HepG2 (cell line): ENCODE measurements around the gene CAVIN1. TPM values are rescaled to one million over a fixed set of nuclear protein-coding genes. Genes with fewer than 3 reads are reported as not detected.

Source experiments
- CENPX ChIP-seq: sonication (generic); formaldehyde crosslinking; IDR thresholded peaks from 2 replicates; pipeline ENCODE4 v1.9.0; 2021; ENCODE audit warnings: mild to moderate bottlenecking, missing genetic modification reagents, moderate library complexity
- FOXA3 ChIP-seq: IDR thresholded peaks from 2 replicates; pipeline ENCODE4 v1.6.1; 2016; ENCODE audit warnings: missing genetic modification reagents, missing compliant biosample characterization
- GATAD1 ChIP-seq: IDR thresholded peaks from 2 replicates; pipeline ENCODE4 v1.6.1; 2016; ENCODE audit warnings: missing genetic modification reagents, missing compliant biosample characterization
- HMGA1 ChIP-seq: sonication (generic); formaldehyde crosslinking; conservative IDR thresholded peaks from 2 replicates; pipeline ENCODE4 v1.4.0; 2020; ENCODE audit warnings: missing genetic modification reagents
- KLF16 ChIP-seq, 2 experiments: sonication (generic) in 1 of 2; formaldehyde crosslinking in 1 of 2; IDR thresholded peaks; 2 replicates each; pipeline versions ENCODE4 v1.6.1 to v1.8.0; 2016 to 2023; ENCODE audit warnings: missing genetic modification reagents in 2 of 2, missing compliant biosample characterization in 1 of 2
- MTF2 ChIP-seq: sonication (generic); formaldehyde crosslinking; IDR thresholded peaks from 2 replicates; pipeline ENCODE4 v1.5.0; 2020; ENCODE audit warnings: missing genetic modification reagents, borderline replicate concordance
- MYC ChIP-seq: sonication (generic); formaldehyde crosslinking; IDR thresholded peaks from 2 replicates; pipeline ENCODE4 v1.9.0; 2021; ENCODE audit warnings: missing genetic modification reagents, borderline replicate concordance
- ZBTB1 ChIP-seq: sonication (generic); formaldehyde crosslinking; IDR thresholded peaks from 2 replicates; pipeline ENCODE4 v1.4.0; 2020; ENCODE audit warnings: missing genetic modification reagents, borderline replicate concordance
- ZNF101 ChIP-seq: sonication (generic); formaldehyde crosslinking; IDR thresholded peaks from 2 replicates; pipeline ENCODE4 v1.4.0; 2020; ENCODE audit warnings: mild to moderate bottlenecking, low read depth, missing genetic modification reagents, borderline replicate concordance
- ZNF350 ChIP-seq: sonication (generic); formaldehyde crosslinking; IDR thresholded peaks from 2 replicates; pipeline ENCODE4 v1.4.0; 2020; ENCODE audit warnings: mild to moderate bottlenecking, low read depth, missing genetic modification reagents, borderline replicate concordance
- ZNF44 ChIP-seq: sonication (generic); formaldehyde crosslinking; IDR thresholded peaks from 2 replicates; pipeline ENCODE4 v1.5.1; 2020; ENCODE audit warnings: mild to moderate bottlenecking, missing genetic modification reagents
- ZNF749 ChIP-seq: sonication (generic); formaldehyde crosslinking; IDR thresholded peaks from 2 replicates; pipeline ENCODE4 v1.8.0; 2022; ENCODE audit warnings: mild to moderate bottlenecking, missing genetic modification reagents, moderate library complexity, borderline replicate concordance
- ZNF75D ChIP-seq: sonication (generic); formaldehyde crosslinking; IDR thresholded peaks from 2 replicates; pipeline ENCODE4 v1.8.1; 2023; ENCODE audit warnings: missing genetic modification reagents, mild to moderate bottlenecking, borderline replicate concordance
- ZNF775 ChIP-seq: sonication (generic); formaldehyde crosslinking; IDR thresholded peaks from 2 replicates; pipeline ENCODE4 v1.4.0; 2020; ENCODE audit warnings: missing genetic modification reagents, mild to moderate bottlenecking, moderate library complexity, borderline replicate concordance
- polyA plus RNA-seq, 8 experiments: library from polyadenylated mRNA; depleted of rRNA in 3 of 8; stranded (reverse) in 7 of 8; unstranded in 1 of 8; fragments of >200 nt; fragmentation: Illumina TruSeq in 4 of 8; extraction: Trizol in 4 of 8; gene quantifications; 2 replicates each; pipeline versions ENCODE4 v1.2.1 to v1.2.3, GENCODE V29; 2011 to 2016; ENCODE audit warnings: low read depth in 4 of 8, missing spikeins in 1 of 8, mixed read lengths in 1 of 8; ENCODE audit not compliant: insufficient read depth in 1 of 8
- total RNA-seq, 5 experiments: library from RNA; depleted of rRNA; stranded (reverse); fragments of >200 nt; fragmentation: Illumina TruSeq; extraction: Trizol; gene quantifications; 2 replicates each; pipeline ENCODE4 v1.2.3, GENCODE V29; 2016; ENCODE audit warnings: low read depth in 1 of 5
- TF ChIP-seq, protein P1 (sequence below): sonication (generic); formaldehyde crosslinking; IDR thresholded peaks from 2 replicates; pipeline ENCODE4 v1.5.0; 2020; ENCODE audit warnings: mild to moderate bottlenecking, missing genetic modification reagents, moderate library complexity
- TF ChIP-seq, protein P2 (sequence below): IDR thresholded peaks from 2 replicates; pipeline ENCODE4 v1.6.1; 2016
- TF ChIP-seq, protein P3 (sequence below): sonication (generic); formaldehyde crosslinking; IDR thresholded peaks from 2 replicates; pipeline ENCODE4 v1.5.0; 2020; ENCODE audit warnings: missing genetic modification reagents

The CAVIN1 gene
- total and polyA plus RNA-seq, 2 of the 13 experiments (the other 11 are each of a cell fraction or from before 2014, with no cell fraction given) = 15.9 to 25.5 TPM

DNA sequence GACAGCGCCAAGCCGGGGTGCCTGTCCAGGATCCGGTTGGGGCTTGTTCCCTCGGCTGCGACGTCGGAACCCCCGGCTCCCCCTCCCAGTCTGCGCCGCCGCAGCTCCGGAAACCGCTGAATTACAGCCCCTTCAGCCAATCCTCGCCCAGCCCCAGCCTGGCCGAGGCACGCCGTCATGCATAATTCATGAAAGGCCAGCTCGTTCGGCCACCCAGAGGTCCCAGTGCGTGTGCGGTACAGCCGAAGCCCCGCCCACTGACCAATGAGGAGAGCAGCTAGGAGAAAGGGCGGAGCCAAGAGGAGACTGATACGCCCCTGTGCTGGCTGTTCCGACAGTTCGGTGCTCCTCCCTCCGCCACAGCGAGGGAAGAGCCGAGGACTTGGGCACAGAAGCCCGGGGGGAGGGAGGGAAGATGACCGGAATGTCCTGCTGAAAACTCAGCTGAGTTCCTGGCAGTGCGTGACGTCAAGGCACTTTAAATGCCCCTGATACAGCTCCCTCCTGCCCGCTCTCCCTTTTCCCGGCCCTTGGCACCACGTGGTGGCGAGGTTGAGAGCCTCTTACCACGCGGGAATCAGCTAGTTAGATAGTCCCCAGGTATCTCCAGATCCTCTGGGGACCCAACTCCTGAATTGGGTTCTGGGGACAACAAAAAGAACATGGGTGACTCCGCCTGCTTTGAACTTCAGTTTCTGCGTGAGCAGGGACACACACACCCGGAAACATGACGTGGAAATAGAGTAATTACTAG is 34.5 kb downstream of the CAVIN1 start, which contains the start of gene STAT3 (continued):
- TF ChIP-seq, protein P1, sequence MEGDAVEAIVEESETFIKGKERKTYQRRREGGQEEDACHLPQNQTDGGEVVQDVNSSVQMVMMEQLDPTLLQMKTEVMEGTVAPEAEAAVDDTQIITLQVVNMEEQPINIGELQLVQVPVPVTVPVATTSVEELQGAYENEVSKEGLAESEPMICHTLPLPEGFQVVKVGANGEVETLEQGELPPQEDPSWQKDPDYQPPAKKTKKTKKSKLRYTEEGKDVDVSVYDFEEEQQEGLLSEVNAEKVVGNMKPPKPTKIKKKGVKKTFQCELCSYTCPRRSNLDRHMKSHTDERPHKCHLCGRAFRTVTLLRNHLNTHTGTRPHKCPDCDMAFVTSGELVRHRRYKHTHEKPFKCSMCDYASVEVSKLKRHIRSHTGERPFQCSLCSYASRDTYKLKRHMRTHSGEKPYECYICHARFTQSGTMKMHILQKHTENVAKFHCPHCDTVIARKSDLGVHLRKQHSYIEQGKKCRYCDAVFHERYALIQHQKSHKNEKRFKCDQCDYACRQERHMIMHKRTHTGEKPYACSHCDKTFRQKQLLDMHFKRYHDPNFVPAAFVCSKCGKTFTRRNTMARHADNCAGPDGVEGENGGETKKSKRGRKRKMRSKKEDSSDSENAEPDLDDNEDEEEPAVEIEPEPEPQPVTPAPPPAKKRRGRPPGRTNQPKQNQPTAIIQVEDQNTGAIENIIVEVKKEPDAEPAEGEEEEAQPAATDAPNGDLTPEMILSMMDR (CRISPR knock-in tag) = peak; percentile 57
- TF ChIP-seq, protein P2, sequence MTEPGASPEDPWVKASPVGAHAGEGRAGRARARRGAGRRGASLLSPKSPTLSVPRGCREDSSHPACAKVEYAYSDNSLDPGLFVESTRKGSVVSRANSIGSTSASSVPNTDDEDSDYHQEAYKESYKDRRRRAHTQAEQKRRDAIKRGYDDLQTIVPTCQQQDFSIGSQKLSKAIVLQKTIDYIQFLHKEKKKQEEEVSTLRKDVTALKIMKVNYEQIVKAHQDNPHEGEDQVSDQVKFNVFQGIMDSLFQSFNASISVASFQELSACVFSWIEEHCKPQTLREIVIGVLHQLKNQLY = peak; percentile 78
- TF ChIP-seq ZNF75D (CRISPR knock-in tag) (no peak; the same call in 1 of the 2 replicates), GATAD1 (CRISPR knock-in tag) (peak; percentile 90), MTF2 (CRISPR knock-in tag) (no peak), ZNF749 (peak; percentile 98), ZNF44 (peak; percentile 95; the same call in 1 of the 2 replicates), ZNF101 (peak; percentile 86; the same call in 1 of the 2 replicates), CENPX (CRISPR knock-in tag) (no peak), ZNF775 (0 out of 2 replicates have a peak, but pooled peaks have one; percentile 10), KLF16 (CRISPR knock-in tag; IDR thresholded peaks at IDR 0.05) (peak in 1 of 2 experiments; percentile 100; a peak in 2 of 4 replicates), ZBTB1 (CRISPR knock-in tag) (no peak), MYC (CRISPR knock-in tag) (peak; percentile 98), FOXA3 (peak; percentile 92), ZNF350 (CRISPR knock-in tag) (peak; percentile 100), HMGA1 (CRISPR knock-in tag) (no peak)
- TF ChIP-seq, protein P3, sequence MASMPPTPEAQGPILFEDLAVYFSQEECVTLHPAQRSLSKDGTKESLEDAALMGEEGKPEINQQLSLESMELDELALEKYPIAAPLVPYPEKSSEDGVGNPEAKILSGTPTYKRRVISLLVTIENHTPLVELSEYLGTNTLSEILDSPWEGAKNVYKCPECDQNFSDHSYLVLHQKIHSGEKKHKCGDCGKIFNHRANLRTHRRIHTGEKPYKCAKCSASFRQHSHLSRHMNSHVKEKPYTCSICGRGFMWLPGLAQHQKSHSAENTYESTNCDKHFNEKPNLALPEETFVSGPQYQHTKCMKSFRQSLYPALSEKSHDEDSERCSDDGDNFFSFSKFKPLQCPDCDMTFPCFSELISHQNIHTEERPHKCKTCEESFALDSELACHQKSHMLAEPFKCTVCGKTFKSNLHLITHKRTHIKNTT (CRISPR knock-in tag) = no peak
